Mesothelial cell of epicardium (in vitro differentiated cells): Measurements from ENCODE around the gene PPIL4. TPM values are rescaled to one million over a fixed set of nuclear protein-coding genes. Genes with fewer than 3 reads are reported as not detected.
A peak's percentile ranks its signal among the peaks of the same experiment; 100 is the strongest.

Source experiments
- DNase-seq, 2 experiments: peaks; one replicate each; pipeline ENCODE4 v3.0.0; 2021; ENCODE audit warnings: low spot score in 2 of 2; ENCODE audit not compliant: unreplicated experiment in 2 of 2
- H3K27ac Mint-ChIP-seq: 2 replicates; pipeline ENCODE4 v1.8.0; 2021; ENCODE audit warnings: mixed read lengths
- H3K27me3 Mint-ChIP-seq: 2 replicates; pipeline ENCODE4 v1.8.0; 2021; ENCODE audit warnings: low read depth, mixed read lengths
- H3K36me3 Mint-ChIP-seq: 2 replicates; pipeline ENCODE4 v1.8.0; 2021; ENCODE audit warnings: mixed read lengths
- H3K4me1 Mint-ChIP-seq: 2 replicates; pipeline ENCODE4 v1.8.0; 2021; ENCODE audit warnings: mixed read lengths
- H3K4me3 Mint-ChIP-seq: 2 replicates; pipeline ENCODE4 v1.8.0; 2021; ENCODE audit warnings: mild to moderate bottlenecking, moderate library complexity, mixed read lengths
- H3K9me3 Mint-ChIP-seq: 2 replicates; pipeline ENCODE4 v1.8.0; 2021; ENCODE audit warnings: mixed read lengths
- CTCF ChIP-seq: fragments of 200-600 bp; sonication (generic); IDR thresholded peaks from one replicate; pipeline ENCODE4 v1.5.0; 2021; ENCODE audit warnings: antibody characterized with exemption; ENCODE audit not compliant: unreplicated experiment
- total RNA-seq: library from RNA; stranded (reverse); gene quantifications from 3 replicates; pipeline ENCODE4 v1.2.1, GENCODE V29; 2021

PPIL4 gene
- total RNA-seq, 1 donor from 2014 or later: 39.8 TPM

GRCh38 chr6:149563928-149564325 is 18.1 kb upstream of the PPIL4 start:
- no peak for DNase-seq
- Mint-ChIP-seq H3K4me1 (peaks cover 19% of the 10 kb centered on the region), H3K36me3 (no peaks in the 10 kb centered on the region), H3K9me3 (no peaks in the 10 kb centered on the region), H3K27ac (no peak overlapping the region), H3K4me3 (no peak overlapping the region), H3K27me3 (peaks cover 22% of the 10 kb centered on the region)
- no peak for TF ChIP-seq CTCF

- H3K9me3 Mint-ChIP-seq: no peaks in the 10 kb centered on the region
- peaks cover 19% of the 10 kb centered on the region for H3K4me1 Mint-ChIP-seq
- TF ChIP-seq CTCF: no peak
- DNase-seq: no peak
- H3K27ac Mint-ChIP-seq: no peak overlapping the region
- H3K27me3 Mint-ChIP-seq: peaks cover 26% of the 10 kb centered on the region
- H3K4me3 Mint-ChIP-seq: no peak overlapping the region
- no peaks in the 10 kb centered on the region for H3K36me3 Mint-ChIP-seq
These were observed 17.5 kb upstream of the PPIL4 start for GRCh38 chr6:149563203-149563927.

GRCh38 chr6:149560736-149561135 is 14.9 kb upstream of the PPIL4 start:
- H3K36me3 Mint-ChIP-seq: no peaks in the 10 kb centered on the region
- TF ChIP-seq CTCF: peak; percentile 75
- H3K4me3 Mint-ChIP-seq: no peak overlapping the region
- H3K4me1 Mint-ChIP-seq: peaks cover 9% of the 10 kb centered on the region
- no peak overlapping the region for H3K27ac Mint-ChIP-seq
- DNase-seq: no peak
- no peaks in the 10 kb centered on the region for H3K9me3 Mint-ChIP-seq
- H3K27me3 Mint-ChIP-seq: peaks cover 45% of the 10 kb centered on the region

GRCh38 chr6:149559389-149559788 is 13.5 kb upstream of the PPIL4 start:
- peaks cover 2% of the 10 kb centered on the region for H3K4me1 Mint-ChIP-seq
- no peak for TF ChIP-seq CTCF
- no peaks in the 10 kb centered on the region for H3K36me3 Mint-ChIP-seq
- peaks cover 57% of the 10 kb centered on the region for H3K27me3 Mint-ChIP-seq
- DNase-seq: no peak
- H3K9me3 Mint-ChIP-seq: no peaks in the 10 kb centered on the region
- no peak overlapping the region for H3K4me3 Mint-ChIP-seq
- no peak overlapping the region for H3K27ac Mint-ChIP-seq

GRCh38 chr6:149558029-149558428 is 12.2 kb upstream of the PPIL4 start:
- TF ChIP-seq CTCF: no peak
- no peak for DNase-seq
- H3K4me3 Mint-ChIP-seq: no peak overlapping the region

More at GRCh38 chr6:149558029-149558428, 12.2 kb upstream of the PPIL4 start:
- Mint-ChIP-seq H3K27me3 (peaks cover 67% of the 10 kb centered on the region), H3K27ac (no peak overlapping the region), H3K4me1 (no peaks in the 10 kb centered on the region), H3K9me3 (no peaks in the 10 kb centered on the region), H3K36me3 (no peaks in the 10 kb centered on the region)
